Inflammatory macrophage treated with lipopolysaccharide for 4 hours (primary cell): Measurements from ENCODE around the gene ST7L.
A peak's percentile ranks its signal among the peaks of the same experiment; 100 is the strongest.
"Not testable (repeated sequence)": the region's sequence is repeated elsewhere in the genome, so short reads cannot be mapped to it uniquely, and the experiment has no call there.

ENCODE experiments used
- DNase-seq: peaks from one replicate; pipeline ENCODE4 v3.0.0-alpha.2; 2020

Gene ST7L

DNA sequence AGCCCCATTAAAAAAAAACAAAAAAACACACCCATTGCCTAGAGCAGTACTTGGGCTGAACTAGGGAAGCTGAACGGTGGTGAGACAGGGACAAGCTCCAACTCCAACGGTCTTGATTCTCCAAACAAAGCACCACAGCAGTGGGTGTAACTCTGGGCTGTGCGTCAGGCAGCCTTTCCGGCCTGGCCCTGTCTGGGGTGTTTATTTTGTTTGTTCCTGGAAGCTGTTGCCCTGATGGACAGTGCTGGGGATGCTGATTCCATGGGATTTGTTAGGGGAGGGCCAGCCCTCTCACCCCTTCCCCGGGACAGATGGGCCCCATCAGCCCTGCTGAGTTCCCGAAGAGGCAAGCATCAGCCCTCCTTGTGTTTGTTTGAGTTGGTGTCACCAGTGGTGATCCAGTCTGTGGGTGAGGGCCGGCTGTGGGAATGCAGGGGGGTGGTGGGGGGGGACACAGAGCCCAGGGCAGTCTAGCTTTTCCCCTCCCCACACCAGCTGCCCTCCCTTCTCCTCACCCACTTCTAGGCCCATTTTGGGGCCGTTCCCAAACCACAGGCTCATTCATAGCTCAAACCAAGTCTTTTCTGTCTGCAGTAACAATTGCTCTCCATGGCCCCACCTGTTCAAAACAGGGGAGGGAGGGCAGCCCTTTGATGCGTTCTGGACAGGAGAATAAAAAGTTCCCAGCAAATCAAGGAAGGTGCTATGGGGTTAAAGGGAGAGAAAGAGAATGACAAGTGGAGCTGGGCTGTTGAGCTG, 105.7 kb downstream of the ST7L start:
- no peak for DNase-seq

DNA sequence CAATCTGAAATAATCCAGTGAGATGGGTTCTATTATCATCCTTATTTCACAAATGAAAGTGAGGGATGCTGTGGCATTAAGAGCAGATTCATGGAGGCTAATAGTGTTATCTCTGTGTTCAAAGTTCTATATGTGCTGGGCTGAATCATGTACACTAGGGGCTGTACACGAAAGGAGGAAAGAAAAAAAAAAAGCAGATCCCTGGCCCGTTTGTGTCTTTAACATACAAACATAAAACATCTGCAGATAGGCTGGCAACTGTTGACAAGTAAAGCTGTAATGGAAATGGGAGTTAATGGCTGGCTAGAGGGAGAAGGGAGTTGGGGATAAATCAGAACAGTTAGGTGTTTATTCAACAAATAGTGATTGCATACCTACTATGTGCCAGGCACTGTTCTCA, 107.0 kb downstream of the ST7L start:
- DNase-seq: no peak

GRCh38 chr1:112510340-112510739, 108.6 kb downstream of the ST7L start:
- no peak for DNase-seq

GRCh38 chr1:112509660-112510178, 109.2 kb downstream of the ST7L start:
- no peak for DNase-seq

- peak; percentile 4 for DNase-seq
Measured at GRCh38 chr1:112509005-112509659, 109.8 kb downstream of the ST7L start.

- DNase-seq: peak; percentile 16
Measured at GRCh38 chr1:112508278-112509004, 110.5 kb downstream of the ST7L start, which contains the start of gene WNT2B. TSS of gene WNT2B (plus strand) at chr1:112508965. CDS start at chr1:112509263, 298 bp downstream.

DNA sequence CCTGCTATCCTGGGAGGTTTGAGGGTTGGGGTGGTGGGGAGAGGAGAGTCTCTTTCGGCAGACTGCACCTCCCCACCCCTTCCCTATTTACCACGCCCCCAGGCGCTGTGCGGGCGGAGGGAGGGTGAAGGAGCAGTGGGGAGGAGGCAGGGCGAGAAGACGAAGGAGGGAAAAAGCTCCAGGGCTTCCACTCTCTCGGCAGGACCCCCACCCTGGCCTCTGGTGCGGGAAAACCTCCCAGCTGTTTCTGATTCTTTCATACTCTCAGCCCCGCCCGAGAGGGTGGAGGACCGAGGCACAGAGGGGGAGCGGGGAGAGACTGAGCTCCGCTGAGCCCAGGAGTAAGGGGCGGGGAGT, 111.0 kb downstream of the ST7L start:
- peak; percentile 4 for DNase-seq

DNA sequence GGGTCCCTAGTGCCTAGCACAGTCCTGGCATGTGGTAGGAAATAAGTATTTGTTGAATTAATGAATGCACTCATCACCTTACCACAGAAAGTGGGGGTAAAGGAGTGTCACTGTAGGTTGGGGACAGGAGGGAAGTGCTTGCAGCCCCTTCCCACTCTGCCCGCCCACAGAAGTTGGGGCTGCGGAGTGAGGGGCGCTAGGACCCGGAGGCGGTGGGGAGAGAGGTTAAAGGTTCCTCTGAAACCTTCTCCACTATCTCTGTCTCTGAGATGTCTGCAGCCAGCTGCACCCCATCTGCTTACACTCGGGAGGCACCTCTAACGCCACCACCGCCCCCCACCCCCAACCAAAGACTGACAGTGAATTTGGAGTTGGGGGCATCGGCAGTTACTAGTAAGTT, 111.6 kb downstream of the ST7L start:
- DNase-seq: no peak

- no peak for DNase-seq
Measured at GRCh38 chr1:112506731-112507130, 112.2 kb downstream of the ST7L start.

DNA sequence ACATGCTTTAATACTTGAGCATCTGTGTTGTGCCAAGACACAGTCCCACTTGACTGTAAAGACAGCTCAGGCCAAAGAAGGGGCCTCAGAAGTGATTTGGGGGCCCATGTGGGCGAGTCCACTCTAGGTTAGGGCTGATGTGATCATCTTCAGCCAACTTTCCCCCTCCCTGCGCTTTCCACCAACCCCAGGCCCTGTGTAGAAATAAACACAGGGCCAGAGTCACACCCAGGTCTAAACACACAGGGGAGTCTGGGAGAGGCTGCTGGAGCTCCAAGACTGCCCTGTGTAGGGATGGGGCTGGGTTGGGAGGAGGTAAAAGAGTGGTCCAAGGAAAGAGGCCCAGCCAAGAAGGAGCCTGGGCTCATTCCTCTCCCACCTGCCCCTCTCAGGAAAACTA, 112.6 kb downstream of the ST7L start:
- DNase-seq: no peak

DNA sequence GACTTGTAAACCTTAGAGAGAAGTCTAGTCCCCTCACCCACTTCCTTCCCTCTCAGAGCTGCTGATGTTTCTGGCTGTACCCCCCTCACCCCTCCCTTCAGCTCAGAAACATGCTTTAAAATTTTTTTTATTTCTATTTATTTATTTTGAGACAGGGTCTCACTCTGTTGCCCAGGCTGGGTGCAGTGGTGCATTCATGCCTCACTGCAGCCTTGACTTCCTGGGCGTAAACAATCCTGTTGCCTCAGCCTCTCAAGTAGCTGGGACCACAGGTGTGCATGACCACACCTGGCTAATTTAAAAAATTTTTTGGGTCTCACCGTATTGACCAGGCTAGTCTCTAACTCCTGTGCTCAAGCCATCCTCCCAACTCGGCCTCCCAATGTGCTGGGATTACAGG, 113.1 kb downstream of the ST7L start:
- DNase-seq: no peak

- no peak for DNase-seq
Measured at GRCh38 chr1:112505400-112505785, 113.5 kb downstream of the ST7L start.

GRCh38 chr1:112504661-112505399, 114.1 kb downstream of the ST7L start:
- DNase-seq: no peak

DNA sequence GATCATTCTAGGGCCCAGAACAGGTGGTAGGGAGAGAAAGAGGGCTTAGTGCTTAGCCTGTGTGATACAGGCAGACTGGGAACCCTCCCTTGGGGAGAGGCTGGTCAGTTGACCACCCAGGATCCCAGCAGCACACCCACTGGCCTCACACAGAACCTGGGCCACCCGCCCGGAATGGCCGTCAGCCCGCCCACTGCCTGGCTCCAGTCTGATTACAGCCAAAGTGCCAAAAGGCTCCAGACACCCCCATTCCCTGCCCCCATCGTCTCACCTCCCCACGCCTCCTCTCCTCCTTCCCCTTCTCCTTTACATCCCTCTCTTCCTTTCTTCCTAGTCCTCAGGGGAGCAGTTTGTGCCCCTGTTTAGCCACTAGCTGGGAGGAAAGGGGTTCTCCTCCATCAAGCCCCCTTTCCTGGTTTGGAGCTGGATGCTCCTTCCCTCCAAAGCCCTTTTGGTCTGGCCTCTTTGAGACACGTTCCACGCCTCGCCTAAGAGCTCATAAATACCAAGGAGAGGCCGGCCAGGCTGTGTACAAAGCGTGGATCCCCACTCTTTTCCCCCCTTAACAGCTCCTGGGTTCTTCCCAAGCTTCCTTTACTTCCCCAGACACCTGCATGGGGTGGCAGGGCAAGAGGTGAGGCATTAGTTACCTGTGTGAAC, 114.8 kb downstream of the ST7L start:
- DNase-seq: no peak

DNA sequence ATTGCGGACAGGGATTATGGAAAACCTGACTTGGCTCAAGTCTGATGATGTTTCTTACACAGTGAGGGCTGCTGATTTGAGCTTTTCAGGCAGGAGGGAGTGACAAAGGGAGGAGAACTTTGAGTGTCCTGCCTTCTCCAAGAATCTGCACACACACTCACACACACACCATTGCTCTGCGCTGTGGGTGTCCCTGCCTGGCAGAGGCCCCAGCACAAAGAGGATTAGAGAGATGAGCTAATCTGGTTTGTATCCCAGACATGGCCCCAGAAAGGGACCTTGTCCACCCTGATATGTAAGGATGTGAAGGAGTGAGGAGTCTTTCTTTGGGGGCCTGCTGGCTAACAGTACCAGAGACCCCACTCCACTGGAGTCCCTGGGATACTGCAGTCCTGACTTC, 116.1 kb downstream of the ST7L start:
- DNase-seq: no peak

DNA sequence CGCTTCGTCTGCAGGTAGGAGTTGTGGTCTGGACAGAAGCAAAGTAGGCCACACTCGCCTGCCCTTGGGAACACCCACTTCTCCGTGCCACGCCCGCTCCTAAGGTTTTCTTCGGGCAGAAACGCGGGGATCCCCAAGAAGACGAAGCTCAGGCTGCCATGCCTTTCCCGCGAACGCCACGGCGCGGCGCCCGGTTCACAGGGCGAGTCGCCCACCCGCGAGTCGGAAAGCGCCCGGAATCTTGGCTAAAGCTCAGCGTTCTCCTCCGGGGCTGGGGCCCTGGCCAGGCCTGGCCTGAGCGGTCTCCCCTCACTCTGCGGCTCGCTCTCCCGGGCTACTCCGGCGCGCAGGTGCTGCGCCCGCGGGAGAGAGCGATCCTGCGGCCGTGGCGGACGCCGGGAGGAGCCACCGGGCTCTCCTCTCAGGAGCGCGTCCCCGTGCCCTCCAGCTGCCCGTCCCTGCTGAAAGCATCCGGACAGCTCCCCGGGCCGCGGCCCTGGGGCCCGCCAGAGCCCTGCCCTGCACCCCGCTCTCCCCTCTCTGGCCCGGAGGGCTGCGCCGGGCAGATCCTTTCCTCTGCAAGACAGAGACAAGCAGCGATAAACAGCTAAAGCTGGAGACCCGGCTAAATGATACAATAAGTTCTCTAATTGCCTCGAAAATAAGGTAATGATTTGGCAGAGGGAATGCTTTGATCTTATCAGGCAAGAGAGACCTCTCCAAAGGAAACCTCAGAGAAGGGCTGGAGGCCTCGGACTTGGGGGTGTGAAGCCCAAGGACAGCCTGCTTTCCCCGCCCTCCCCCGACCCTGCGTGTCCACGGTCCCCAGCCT, 116.9 kb downstream of the ST7L start:
- peak; percentile 71 for DNase-seq

DNA sequence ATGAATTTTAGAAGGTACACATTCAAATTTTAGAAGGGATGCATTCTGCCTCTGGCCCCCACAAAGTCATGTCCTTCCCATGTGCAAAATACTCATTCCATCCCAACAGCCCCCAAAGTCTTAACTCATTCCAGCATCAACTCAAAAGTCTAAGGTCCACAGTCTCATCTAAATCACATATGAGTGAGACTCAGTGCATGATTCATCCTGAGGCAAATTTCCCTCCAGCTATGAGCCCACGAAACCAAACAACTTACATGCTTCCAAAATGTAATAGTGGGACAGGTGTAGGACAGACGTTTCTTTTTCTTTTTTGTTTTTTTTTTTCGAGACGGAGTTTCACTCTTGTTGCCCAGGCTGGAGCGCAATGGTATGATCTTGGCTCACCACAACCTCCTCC, 122.7 kb downstream of the ST7L start:
- no peak for DNase-seq

GRCh38 chr1:112493351-112493750, 125.6 kb downstream of the ST7L start:
- no peak for DNase-seq

DNA sequence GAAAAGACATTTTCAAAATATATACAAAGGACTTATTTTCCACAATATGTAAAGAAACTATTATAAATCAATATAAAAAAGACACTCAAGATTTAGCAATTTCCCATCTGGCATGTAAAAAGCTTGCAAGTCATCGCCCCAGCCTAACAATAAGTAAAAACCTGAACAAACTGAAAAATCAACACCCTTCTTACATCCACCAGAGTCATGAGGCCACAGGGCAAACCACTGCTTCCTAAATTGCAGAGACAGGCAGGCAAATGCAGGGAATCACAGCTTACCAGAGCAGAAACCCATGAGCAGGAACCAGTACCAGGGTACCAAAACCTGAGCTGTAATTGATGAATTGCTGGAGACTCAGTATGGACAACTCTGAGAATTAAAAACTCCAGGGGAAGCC, 126.9 kb downstream of the ST7L start:
- DNase-seq: no peak

- no peak for DNase-seq
Measured at GRCh38 chr1:112488141-112488540, 130.8 kb downstream of the ST7L start.

GRCh38 chr1:112487686-112488085, 131.3 kb downstream of the ST7L start:
- DNase-seq: peak; percentile 32

DNA sequence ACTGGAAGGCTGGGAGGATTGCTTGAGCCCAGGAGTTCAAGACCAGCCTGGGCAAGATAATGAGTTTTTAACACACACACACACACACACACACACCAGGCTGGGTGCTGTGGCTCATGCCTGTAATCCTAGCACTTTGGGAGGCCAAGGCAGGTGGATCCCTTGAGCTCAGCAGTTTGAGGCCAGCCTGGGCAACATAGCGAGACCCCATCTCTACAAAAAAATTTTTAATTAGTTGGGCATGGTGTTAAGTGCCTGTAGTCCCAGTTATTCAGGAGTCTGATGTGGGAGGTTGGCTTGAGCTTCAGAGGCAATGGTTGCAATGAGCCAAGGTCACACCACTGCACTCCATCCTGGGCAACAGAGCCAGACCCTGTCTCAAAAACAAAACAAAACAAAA, 132.9 kb downstream of the ST7L start:
- DNase-seq: not testable (repeated sequence)
